Measurements from ENCODE around the gene CMC4.

Gene CMC4

GRCh38 chrX:155022585-155022984 is 48.4 kb downstream of the CMC4 start, which contains the start of gene F8:
Gene F8, minus strand, starts transcription at chrX:155022723. Its CDS starts 171 bp downstream, at chrX:155022552.
- H3K4me3 ChIP-seq (ENCODE audit: low read depth, low read length), result no peak within 1 kb of the TSS
- no peak for TF ChIP-seq CTCF (IDR thresholded peaks at IDR 0.05; ENCODE audit: low read depth, low read length)

GRCh38 chrX:155020591-155020990 is 50.3 kb downstream of the CMC4 start:
- H3K4me3 ChIP-seq (ENCODE audit: low read depth, low read length), result no peak overlapping the region
- no peak for TF ChIP-seq CTCF (IDR thresholded peaks at IDR 0.05; ENCODE audit: low read depth, low read length)
